SHP77 (cell line): ENCODE measurements around the gene UBE2QL1.

Experiments used
- DNase-seq, 2 experiments: peaks; one replicate each; lab custom pipeline; 2025; lab: John Stamatoyannopoulos, UW

UBE2QL1 gene

GRCh38 chr5:6427694-6428093 is 21.0 kb upstream of the UBE2QL1 start:
- DNase-seq = no peak

DNA sequence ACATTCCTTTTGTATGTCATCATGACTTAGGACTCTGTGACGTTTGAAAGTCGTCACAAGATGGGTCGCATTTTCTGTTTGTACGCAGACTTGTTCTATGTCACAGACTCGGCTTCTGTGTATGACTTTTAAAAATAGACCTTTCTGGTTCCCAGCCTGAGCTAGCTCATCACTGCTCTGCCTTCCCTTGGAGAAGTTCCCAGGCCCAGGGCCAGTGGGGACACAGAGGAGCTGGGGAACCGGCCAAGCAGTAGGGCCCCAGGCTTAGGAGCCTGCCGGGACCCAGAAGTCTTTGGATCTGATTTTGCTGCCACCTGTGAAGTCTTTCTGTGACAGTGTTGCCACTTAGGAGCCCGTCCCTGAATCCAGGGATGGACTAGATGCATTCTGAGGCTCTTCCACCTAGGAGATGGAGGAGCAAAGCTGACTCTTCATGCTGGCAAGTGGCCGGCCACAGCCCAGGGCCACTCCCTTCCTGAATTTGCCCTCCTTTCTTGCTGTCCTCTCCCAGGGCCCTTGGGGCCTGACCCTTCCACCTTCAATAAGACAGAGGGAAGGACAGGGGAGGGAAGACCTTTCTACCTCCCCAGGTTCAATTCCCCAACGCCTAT is 18.1 kb upstream of the UBE2QL1 start:
- no peak for DNase-seq

DNA sequence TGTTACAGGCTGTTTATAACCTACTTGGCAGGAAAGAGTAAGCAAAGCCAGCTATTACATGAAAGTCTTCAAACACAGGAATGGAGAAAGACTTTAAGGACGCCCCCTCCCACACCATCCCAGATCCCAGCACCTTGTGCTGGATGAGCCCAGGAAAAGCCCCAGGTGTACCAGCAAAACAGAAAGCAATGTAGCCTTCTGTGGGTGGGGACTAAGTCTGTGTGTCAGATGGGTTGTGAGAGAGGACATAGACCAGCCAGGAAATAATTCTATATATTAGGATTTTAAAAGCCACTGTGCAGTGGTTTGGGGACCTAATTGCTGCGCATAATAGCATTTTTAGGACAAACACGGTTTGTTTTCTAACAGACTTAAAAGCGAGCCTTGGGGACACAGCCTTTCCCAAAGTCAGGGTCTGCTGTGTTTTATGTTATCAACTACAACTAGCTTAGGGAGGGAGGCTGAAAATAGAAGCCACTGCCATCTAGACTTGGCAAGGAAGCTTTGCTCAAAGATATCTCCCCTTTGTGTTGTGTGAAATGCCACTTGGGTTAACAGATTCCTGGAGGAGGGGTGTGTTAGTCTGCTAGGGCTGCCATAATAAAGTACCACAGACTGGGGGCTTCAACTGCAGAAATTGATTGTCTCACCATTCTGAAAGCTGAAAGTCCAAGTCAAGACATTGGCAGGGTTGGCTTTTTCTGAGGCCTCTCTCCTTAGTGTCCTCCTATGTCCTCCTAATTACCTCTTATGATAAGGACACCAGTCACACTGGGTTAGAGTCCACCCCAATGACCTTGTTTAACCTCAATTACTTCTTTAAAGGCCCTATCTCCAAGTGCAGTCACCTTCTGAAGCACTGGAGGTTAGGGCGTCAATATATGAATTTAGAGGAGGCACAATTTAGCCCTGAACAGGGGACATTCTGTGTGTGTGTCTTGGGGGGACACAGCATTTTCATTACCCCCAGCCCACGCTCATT is 17.2 kb upstream of the UBE2QL1 start:
- DNase-seq = no peak

- DNase-seq = no peak
These were observed 16.5 kb upstream of the UBE2QL1 start for GRCh38 chr5:6432206-6432605.

GRCh38 chr5:6434731-6435130 is 13.9 kb upstream of the UBE2QL1 start:
- DNase-seq = peak; percentile 52 to 69

DNA sequence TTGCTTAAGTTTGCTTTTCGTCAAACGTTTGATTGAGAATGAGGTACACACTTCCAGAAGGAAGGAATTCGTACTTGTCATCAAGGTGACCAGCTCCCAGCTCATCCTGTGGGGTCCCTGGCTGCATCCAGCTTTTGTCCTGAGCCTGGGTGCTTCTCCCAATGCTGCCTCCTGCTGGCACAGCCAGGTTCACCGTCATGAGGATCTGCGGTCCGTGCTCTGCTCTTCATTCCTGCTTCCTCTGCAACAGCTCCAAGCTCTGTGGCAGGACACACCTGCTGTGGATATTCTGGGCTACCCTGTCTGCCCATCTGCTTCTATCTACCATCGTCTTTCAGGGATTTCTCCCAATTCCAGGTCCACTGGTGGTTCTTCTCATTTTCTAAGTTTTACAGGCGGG is 13.3 kb upstream of the UBE2QL1 start:
- peak; percentile 38 to 86 for DNase-seq

- no peak for DNase-seq
These were observed 11.8 kb upstream of the UBE2QL1 start for GRCh38 chr5:6436715-6437331.

DNA sequence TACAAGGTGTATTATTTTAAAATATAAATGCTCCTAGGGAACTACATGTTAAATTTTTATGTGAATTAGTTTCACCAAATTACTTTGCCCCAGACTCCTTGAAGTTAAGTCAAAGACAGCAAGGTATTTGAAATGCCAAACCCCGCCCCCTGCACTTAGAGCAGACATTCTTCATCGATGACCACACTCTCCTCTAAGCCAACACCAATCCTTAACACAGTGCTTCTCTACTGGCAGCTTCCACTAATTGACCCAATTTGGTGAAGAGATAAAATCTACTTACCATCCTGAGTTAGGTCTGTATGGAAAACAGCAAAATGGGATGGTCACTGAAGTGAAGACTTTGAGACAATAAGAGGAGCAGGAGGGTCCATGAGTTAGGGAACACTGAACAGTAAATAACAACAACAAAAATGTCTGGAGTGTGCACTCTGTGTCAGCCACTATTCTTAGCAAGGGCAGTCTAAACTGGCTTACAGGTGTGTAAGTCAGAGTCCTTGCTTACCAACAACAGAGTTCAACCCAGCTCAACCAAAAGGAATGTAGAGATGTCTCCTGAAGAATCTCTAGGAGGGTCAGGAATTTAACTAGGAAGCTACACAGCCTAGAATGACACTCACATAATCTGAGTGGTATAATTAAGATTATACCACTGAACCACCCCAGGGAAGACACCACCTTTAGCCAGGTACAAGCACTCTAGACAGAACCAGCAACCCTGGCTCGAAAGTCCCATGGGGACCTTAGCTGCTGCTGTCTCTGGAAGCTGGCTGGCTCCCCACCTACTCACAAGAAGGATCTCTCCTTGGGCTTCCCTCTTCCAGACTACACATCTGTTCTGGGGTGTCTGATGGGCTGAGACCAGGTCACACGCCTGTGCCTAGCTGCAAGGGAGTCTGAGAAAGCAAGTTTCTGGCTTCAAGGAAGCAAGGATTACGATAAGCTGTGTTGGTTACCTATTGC is 8.8 kb upstream of the UBE2QL1 start:
- DNase-seq = no peak

DNA sequence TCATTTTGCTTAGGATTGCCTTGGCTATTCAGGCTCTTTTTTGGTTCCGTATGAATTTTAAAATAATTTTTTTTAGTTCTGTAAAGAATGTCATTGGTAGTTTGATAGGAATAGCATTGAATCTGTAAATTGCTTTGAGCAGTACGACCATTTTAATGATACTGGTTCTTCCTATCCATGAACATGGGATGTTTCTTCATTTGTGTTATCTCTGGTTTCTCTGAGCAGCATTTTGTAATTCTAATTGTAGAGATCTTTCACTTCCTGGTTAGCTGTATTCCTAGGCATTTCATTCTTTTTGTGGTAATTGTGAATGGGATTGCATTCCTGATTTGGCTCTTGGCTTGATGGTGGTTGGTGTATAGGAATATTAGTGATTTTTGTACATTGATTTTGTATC is 6.3 kb upstream of the UBE2QL1 start:
- DNase-seq = no peak

- no peak for DNase-seq
These were observed 5.3 kb upstream of the UBE2QL1 start for GRCh38 chr5:6443326-6443725.

DNA sequence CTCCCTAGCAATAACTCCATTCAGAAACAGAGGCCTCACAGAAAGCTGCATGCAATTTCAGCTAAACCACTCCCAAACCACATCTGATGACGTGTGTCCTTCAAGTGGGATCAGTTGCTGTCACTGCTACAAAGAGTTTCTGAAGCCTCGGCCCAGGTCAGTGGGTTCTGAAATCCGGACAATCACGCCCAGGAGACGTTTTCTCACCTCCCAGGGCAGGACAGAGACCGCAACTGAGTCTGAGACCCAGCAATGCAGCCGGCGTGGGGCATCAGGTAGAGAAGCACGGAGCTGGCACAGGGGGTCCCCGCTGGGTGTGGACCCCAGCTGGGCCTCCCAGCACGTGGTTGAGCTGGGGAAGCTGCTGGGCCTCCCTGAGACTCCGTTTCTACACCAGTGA is 2.6 kb upstream of the UBE2QL1 start:
- no peak for DNase-seq

DNA sequence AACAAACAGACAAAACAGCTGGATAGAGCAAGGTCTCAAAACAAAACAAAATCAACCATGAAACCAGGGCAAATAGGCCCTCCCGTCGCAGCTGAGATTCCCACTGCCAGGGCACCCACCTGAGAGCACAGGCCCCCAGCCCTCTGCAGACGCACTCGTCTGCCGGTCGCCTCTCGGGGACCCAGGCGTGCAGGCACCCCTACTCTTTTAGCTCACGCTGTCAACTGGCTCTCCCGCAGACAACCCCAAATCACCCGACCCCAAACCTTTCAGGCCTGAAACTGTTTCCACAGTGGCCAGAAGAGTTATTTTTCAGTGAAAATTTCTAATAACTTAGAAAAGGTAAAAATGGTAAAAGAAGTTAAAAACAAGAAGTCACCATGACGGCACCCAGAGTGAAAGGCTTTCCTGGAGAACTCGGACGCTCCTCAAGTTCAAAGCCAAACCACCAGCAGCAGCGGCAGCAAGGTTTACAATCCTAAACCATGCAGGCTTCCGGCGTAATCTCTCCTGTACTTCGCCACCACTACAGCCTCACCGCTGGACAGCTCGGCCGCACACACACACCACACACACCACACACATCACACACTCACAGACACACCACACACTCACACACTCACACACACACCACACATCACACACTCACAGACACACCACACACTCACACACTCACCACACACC is 1.9 kb upstream of the UBE2QL1 start:
- DNase-seq = no peak

DNA sequence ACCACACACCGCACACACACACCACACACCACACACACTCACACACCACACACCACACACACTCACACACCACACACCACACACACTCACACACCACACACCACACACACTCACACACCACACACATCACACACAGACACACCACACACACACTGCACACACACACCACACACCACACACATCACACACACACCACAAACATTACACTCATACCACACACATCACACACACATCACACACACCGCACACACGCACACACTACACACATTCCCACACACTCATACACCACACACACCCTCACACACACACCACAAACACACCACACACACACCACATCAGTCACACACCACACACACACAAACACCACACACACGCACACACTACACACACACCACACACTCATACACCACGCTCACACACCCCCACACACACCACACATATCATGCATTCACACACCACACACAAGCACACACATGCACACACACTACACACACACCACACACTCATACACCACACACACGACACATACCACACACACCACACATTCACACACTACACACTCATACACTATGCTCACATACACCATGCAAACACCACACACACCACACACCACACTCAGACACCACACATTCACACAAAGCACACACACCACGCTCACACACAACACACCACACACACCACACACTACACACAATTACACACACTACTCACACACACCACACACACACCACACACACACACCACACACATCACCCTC is 1.1 kb upstream of the UBE2QL1 start:
- no peak for DNase-seq

GRCh38 chr5:6448141-6448491 is 543 bp upstream of the UBE2QL1 start:
- DNase-seq = no peak

GRCh38 chr5:6449465-6450158 is 953 bp downstream of the UBE2QL1 start:
- DNase-seq = no peak

DNA sequence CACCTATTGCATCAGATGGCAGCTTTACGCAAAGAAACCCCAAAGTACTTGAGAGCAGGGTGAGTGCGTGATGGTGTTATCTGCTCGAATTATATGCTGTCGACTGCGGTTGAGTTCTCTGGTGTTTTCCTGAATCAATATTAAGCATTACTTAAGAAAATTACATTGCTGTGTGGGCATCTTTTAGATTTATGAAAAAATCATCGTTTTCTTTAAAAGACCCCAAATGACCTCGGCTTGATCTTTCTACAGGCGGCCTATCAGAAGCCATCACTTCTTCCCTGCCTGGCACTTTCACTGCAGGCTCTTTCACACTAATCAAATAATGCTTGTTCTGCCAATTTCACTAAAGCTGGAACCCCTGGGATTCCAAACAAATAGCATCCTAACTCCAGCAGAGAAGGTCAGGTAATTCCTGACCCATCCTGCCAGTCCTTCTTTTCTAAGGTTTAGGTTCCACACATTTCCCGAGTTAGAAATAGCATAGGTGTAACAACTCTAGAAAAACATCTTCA is 1.7 kb downstream of the UBE2QL1 start:
- DNase-seq = peak in 1 of 2 experiments; percentile 30

GRCh38 chr5:6452622-6453504 is 4.2 kb downstream of the UBE2QL1 start:
- DNase-seq = peak; percentile 34 to 49

- no peak for DNase-seq
These were observed 5.4 kb downstream of the UBE2QL1 start for GRCh38 chr5:6453937-6454560.
